GM23248 (cell line): Measurements from ENCODE around the gene SLC9A9. TPM values are rescaled to one million over a fixed set of nuclear protein-coding genes. Genes with fewer than 3 reads are reported as not detected.

Source experiments
- DNase-seq: peaks from one replicate; pipeline ENCODE4 v3.0.0-alpha.2; 2015
- H2AFZ ChIP-seq: fragments of 200-600 bp; sonication (generic); 2 replicates; pipeline ENCODE4 v1.6.1; 2016; ENCODE audit warnings: antibody characterized with exemption
- H3F3A ChIP-seq: fragments of 200-600 bp; sonication (generic); 2 replicates; pipeline ENCODE4 v1.6.1; 2016; ENCODE audit warnings: mild to moderate bottlenecking, antibody characterized with exemption, mixed run types; ENCODE audit not compliant: insufficient read depth
- H3K27ac ChIP-seq: fragments of 200-600 bp; sonication (generic); 2 replicates; pipeline ENCODE4 v1.5.1; 2016; ENCODE audit warnings: mild to moderate bottlenecking
- H3K27me3 ChIP-seq: fragments of 200-600 bp; sonication (generic); replicated peaks from 2 replicates; pipeline ENCODE4 v1.6.1; 2016; ENCODE audit warnings: mild to moderate bottlenecking; ENCODE audit not compliant: insufficient read depth
- H3K36me3 ChIP-seq: fragments of 200-600 bp; sonication (generic); 2 replicates; pipeline ENCODE4 v1.6.1; 2016; ENCODE audit warnings: low read depth, mild to moderate bottlenecking
- H3K4me1 ChIP-seq: fragments of 200-600 bp; sonication (generic); 2 replicates; pipeline ENCODE4 v1.6.1; 2016; ENCODE audit warnings: mild to moderate bottlenecking; ENCODE audit not compliant: insufficient read depth
- H3K4me2 ChIP-seq: fragments of 200-600 bp; sonication (generic); one replicate; pipeline ENCODE4 v1.6.1; 2016; ENCODE audit warnings: mild to moderate bottlenecking; ENCODE audit not compliant: unreplicated experiment
- H3K4me3 ChIP-seq: fragments of 200-600 bp; sonication (generic); 2 replicates; pipeline ENCODE4 v1.5.1; 2016; ENCODE audit warnings: mild to moderate bottlenecking
- H3K79me2 ChIP-seq: fragments of 200-600 bp; sonication (generic); 2 replicates; pipeline ENCODE4 v1.6.1; 2016; ENCODE audit warnings: mild to moderate bottlenecking; ENCODE audit not compliant: insufficient read depth
- H3K9ac ChIP-seq: fragments of 200-600 bp; sonication (generic); 2 replicates; pipeline ENCODE4 v1.6.1; 2016; ENCODE audit warnings: mild to moderate bottlenecking
- H3K9me2 ChIP-seq: fragments of 200-600 bp; sonication (generic); 2 replicates; pipeline ENCODE4 v1.6.1; 2016; ENCODE audit warnings: mixed run types, mild to moderate bottlenecking, moderate library complexity; ENCODE audit not compliant: insufficient read depth
- H3K9me3 ChIP-seq: fragments of 200-600 bp; sonication (generic); one replicate; pipeline ENCODE4 v1.6.1; 2017; ENCODE audit warnings: low read depth
- H4K20me1 ChIP-seq: fragments of 200-600 bp; sonication (generic); 2 replicates; pipeline ENCODE4 v1.6.0; 2016; ENCODE audit not compliant: insufficient read depth
- EZH2 ChIP-seq: fragments of 200-600 bp; sonication (generic); IDR thresholded peaks from 2 replicates; pipeline ENCODE4 v1.6.1; 2018; ENCODE audit warnings: antibody characterized with exemption, mild to moderate bottlenecking; ENCODE audit not compliant: insufficient read depth, poor library complexity, severe bottlenecking
- EZH2phosphoT487 ChIP-seq: fragments of 200-600 bp; sonication (generic); IDR thresholded peaks from 2 replicates; pipeline ENCODE4 v1.6.1; 2018; ENCODE audit warnings: antibody characterized with exemption, moderate library complexity, mild to moderate bottlenecking, low read depth; ENCODE audit not compliant: insufficient read depth
- WGBS, 2 experiments: methylation state at CpG; one replicate each; pipeline ENCODE4 v1.1.6; 2015 to 2017; ENCODE audit warnings: low lambda C conversion rate in 2 of 2, low coverage in 1 of 2; ENCODE audit errors: missing lambda C conversion rate in 2 of 2; 5-methylcytosine and 5-hydroxymethylcytosine counted together
- in situ Hi-C: fragments of 300-500 bp; cut with MboI; formaldehyde crosslinking; loops from 2 replicates; pipeline ENCODE4 v1.15.0; 2020
- polyA plus RNA-seq: library from polyadenylated mRNA; unstranded; fragments of >200 nt; fragmentation: Nextera tagmentation; extraction: Ambion mirVana; gene quantifications from 2 replicates; pipeline ENCODE4 v1.2.1, GENCODE V29; 2016
- total RNA-seq: library from RNA; depleted of rRNA; stranded (reverse); fragments of >200 nt; shearing (Covaris generic); gene quantifications from 2 replicates; pipeline ENCODE4 v1.2.3, GENCODE V29; 2014

The SLC9A9 gene
- total and polyA plus RNA-seq, 2 experiments from 2014 or later = 2.8 to 3.2 TPM

DNA sequence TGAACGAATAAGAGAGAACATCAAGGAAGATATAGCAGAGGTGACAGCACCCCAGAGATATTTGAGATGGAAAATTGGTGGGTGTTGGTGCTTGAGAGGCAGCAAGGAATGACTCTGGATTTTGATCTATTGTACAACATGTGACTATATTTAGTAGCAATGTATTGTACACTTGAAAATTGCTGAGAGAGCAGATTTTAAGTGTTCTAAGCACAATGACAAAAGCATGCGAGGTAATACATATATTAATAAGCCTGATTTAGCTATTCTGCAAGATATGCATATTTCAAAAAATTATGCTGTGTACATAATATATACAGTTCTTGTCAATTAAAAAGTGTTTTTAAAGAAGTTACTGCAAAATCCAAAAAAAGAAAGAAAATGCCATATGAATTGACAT lies 194.3 kb downstream of the SLC9A9 start:
- peak overlapping the region; percentile 78 for H3K27ac ChIP-seq
- H3K9me2 ChIP-seq = no peaks in the 10 kb centered on the region
- H3K36me3 ChIP-seq = no peaks in the 10 kb centered on the region
- H3F3A ChIP-seq = peaks cover 24% of the 10 kb centered on the region
- H4K20me1 ChIP-seq = no peaks in the 10 kb centered on the region
- no peak overlapping the region for H3K4me2 ChIP-seq
- H3K4me1 ChIP-seq = peaks cover 30% of the 10 kb centered on the region
- no peak overlapping the region for H3K4me3 ChIP-seq
- H2AFZ ChIP-seq = 0 out of 2 replicates have a peak overlapping the region, but pooled peaks have one; percentile 35
- TF ChIP-seq EZH2phosphoT487 = no peak
- no peak for TF ChIP-seq EZH2
- peak; percentile 4 for DNase-seq
- in situ Hi-C loops = no loop called here
- H3K79me2 ChIP-seq = no peaks in the 10 kb centered on the region
- no peaks in the 10 kb centered on the region for H3K27me3 ChIP-seq
- H3K9ac ChIP-seq = no peak overlapping the region
- WGBS, 2 experiments = 97 to 98% methylated on average over 2 of the region's 2 CpGs
- H3K9me3 ChIP-seq = no peaks in the 10 kb centered on the region

- Histone ChIP-seq H3K9me2 (no peaks in the 10 kb centered on the region), H3K79me2 (no peaks in the 10 kb centered on the region), H3F3A (peaks cover 24% of the 10 kb centered on the region), H3K4me1 (peaks cover 26% of the 10 kb centered on the region), H4K20me1 (no peaks in the 10 kb centered on the region), H3K9ac (no peak overlapping the region), H2AFZ (0 out of 2 replicates have a peak overlapping the region, but pooled peaks have one; percentile 35), H3K27me3 (no peaks in the 10 kb centered on the region), H3K36me3 (no peaks in the 10 kb centered on the region), H3K9me3 (no peaks in the 10 kb centered on the region), H3K4me2 (no peak overlapping the region), H3K27ac (peak overlapping the region; percentile 25; the same call in 1 of the 2 replicates), H3K4me3 (no peak overlapping the region)
- 79 to 90% methylated on average over 2 of the region's 2 CpGs for WGBS, 2 experiments
- peak; percentile 49 for DNase-seq
- in situ Hi-C loops = no loop called here
- TF ChIP-seq EZH2 = no peak
- TF ChIP-seq EZH2phosphoT487 = no peak
These were observed 194.8 kb downstream of the SLC9A9 start for GRCh38 chr3:143653493-143653892.

GRCh38 chr3:143652118-143652517 lies 196.2 kb downstream of the SLC9A9 start:
- no peak overlapping the region for H3K27ac ChIP-seq
- no peaks in the 10 kb centered on the region for H3K79me2 ChIP-seq
- H3K4me3 ChIP-seq = no peak overlapping the region
- 92 to 94% methylated on average over 3 of the region's 3 CpGs for WGBS, 2 experiments
- no peak overlapping the region for H3K4me2 ChIP-seq
- H4K20me1 ChIP-seq = no peaks in the 10 kb centered on the region
- peaks cover 25% of the 10 kb centered on the region for H3K4me1 ChIP-seq
- in situ Hi-C loops = no loop called here
- H3F3A ChIP-seq = peaks cover 24% of the 10 kb centered on the region
- no peaks in the 10 kb centered on the region for H3K36me3 ChIP-seq
- H3K9me3 ChIP-seq = no peaks in the 10 kb centered on the region
- H3K27me3 ChIP-seq = no peaks in the 10 kb centered on the region
- TF ChIP-seq EZH2 = no peak
- no peak for TF ChIP-seq EZH2phosphoT487
- H2AFZ ChIP-seq = no peak overlapping the region
- no peak overlapping the region for H3K9ac ChIP-seq
- no peaks in the 10 kb centered on the region for H3K9me2 ChIP-seq
- DNase-seq = no peak

DNA sequence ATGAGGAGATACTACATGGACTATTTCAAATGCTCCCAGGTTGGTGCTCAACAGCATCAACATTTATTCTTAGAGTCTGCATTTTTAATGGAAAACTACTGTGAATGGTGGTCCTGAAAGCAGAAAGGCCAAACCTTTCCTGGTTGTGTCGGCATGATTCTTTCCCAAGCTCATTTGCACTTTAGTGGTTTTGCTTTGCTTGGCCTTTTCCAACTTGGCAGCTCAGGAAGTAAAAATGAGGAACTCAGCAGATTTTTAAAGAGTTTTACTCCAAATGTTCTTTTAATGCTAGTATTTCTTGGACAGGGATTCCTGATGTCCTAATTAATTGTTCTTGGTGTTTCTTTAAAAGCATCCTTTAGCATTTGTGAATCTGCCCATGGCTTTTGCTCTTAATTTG lies 197.4 kb downstream of the SLC9A9 start:
- in situ Hi-C loops = no loop called here
- Histone ChIP-seq H3K36me3 (no peaks in the 10 kb centered on the region), H3K9me2 (no peaks in the 10 kb centered on the region), H3K9me3 (no peaks in the 10 kb centered on the region), H3K79me2 (no peaks in the 10 kb centered on the region), H3F3A (peaks cover 24% of the 10 kb centered on the region), H3K4me2 (no peak overlapping the region), H2AFZ (no peak overlapping the region), H3K27me3 (no peaks in the 10 kb centered on the region), H4K20me1 (no peaks in the 10 kb centered on the region), H3K4me3 (no peak overlapping the region), H3K27ac (no peak overlapping the region), H3K4me1 (peaks cover 25% of the 10 kb centered on the region), H3K9ac (no peak overlapping the region)
- TF ChIP-seq EZH2 (no peak), EZH2phosphoT487 (no peak)
- DNase-seq = no peak
- WGBS, 2 experiments = 29 to 50% methylated on average over 1 of the region's 1 CpG

DNA sequence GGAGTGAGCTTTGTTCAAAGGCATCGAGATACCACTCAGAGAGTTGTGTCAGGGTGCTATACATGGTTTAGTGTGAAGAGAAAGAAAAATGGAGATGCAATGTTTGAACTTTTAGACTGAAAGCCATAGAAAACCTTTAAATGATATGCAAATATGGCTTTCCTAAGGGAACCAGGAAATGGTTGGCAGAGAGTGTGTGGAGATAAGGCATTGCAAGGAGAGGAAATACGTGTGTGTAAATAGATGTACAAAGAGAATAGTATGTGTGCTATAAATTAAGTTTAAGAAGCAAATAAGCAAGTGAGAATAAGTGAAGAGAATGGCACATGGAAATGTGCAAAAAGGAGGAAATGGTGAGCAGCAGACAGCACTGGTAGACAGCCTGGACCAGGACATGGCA lies 198.1 kb downstream of the SLC9A9 start:
- Histone ChIP-seq H3K4me2 (no peak overlapping the region), H3K4me3 (no peak overlapping the region), H4K20me1 (no peaks in the 10 kb centered on the region), H3K9ac (no peak overlapping the region), H3K79me2 (no peaks in the 10 kb centered on the region), H3F3A (peaks cover 22% of the 10 kb centered on the region), H3K9me2 (no peaks in the 10 kb centered on the region), H3K27me3 (no peaks in the 10 kb centered on the region), H3K27ac (no peak overlapping the region), H3K36me3 (no peaks in the 10 kb centered on the region), H3K9me3 (no peaks in the 10 kb centered on the region), H3K4me1 (peaks cover 22% of the 10 kb centered on the region), H2AFZ (no peak overlapping the region)
- DNase-seq = no peak
- in situ Hi-C loops = no loop called here
- WGBS, 2 experiments = 93 to 97% methylated on average over 2 of the region's 2 CpGs
- no peak for TF ChIP-seq EZH2phosphoT487
- no peak for TF ChIP-seq EZH2
